Chondrocyte (in vitro differentiated cells): ENCODE results near the gene BCLAF1. TPM values are rescaled to one million over a fixed set of nuclear protein-coding genes. Genes with fewer than 3 reads are reported as not detected.
A peak's percentile ranks its signal among the peaks of the same experiment; 100 is the strongest.

ENCODE experiments used
- DNase-seq: peaks from one replicate; pipeline ENCODE4 v3.0.0; 2021; ENCODE audit warnings: mixed read lengths, low spot score
- H3K27ac Mint-ChIP-seq: one replicate; pipeline ENCODE4 v1.8.0; 2021; ENCODE audit warnings: mild to moderate bottlenecking, moderate library complexity, mixed read lengths; ENCODE audit not compliant: unreplicated experiment
- H3K27me3 Mint-ChIP-seq: 2 replicates; pipeline ENCODE4 v1.8.0; 2021; ENCODE audit warnings: low read depth, mixed read lengths
- H3K36me3 Mint-ChIP-seq: 2 replicates; pipeline ENCODE4 v1.8.0; 2021; ENCODE audit warnings: low read depth, mixed read lengths
- H3K4me1 Mint-ChIP-seq: 2 replicates; pipeline ENCODE4 v1.8.0; 2021; ENCODE audit warnings: low read depth, mild to moderate bottlenecking, mixed read lengths
- H3K4me3 Mint-ChIP-seq: one replicate; pipeline ENCODE4 v1.8.0; 2021; ENCODE audit warnings: mild to moderate bottlenecking, moderate library complexity, mixed read lengths; ENCODE audit not compliant: unreplicated experiment
- H3K9me3 Mint-ChIP-seq: 2 replicates; pipeline ENCODE4 v1.8.0; 2021; ENCODE audit warnings: low read depth, mixed read lengths
- CTCF ChIP-seq: fragments of 200-600 bp; sonication (generic); IDR thresholded peaks from 2 replicates; pipeline ENCODE4 v1.5.0; 2021; ENCODE audit warnings: antibody characterized with exemption, mild to moderate bottlenecking, moderate library complexity
- total RNA-seq: library from RNA; stranded (reverse); gene quantifications from 3 replicates; pipeline ENCODE4 v1.2.1, GENCODE V29; 2021

The BCLAF1 gene
- total RNA-seq, 1 donor from 2014 or later, result 135 TPM

GRCh38 chr6:136335736-136336363, 46.2 kb upstream of the BCLAF1 start:
- no peak overlapping the region for H3K4me3 Mint-ChIP-seq
- no peak for DNase-seq
- no peaks in the 10 kb centered on the region for H3K4me1 Mint-ChIP-seq
- H3K27ac Mint-ChIP-seq, result no peak overlapping the region
- no peaks in the 10 kb centered on the region for H3K27me3 Mint-ChIP-seq
- H3K9me3 Mint-ChIP-seq, result no peaks in the 10 kb centered on the region
- no peak for TF ChIP-seq CTCF
- no peaks in the 10 kb centered on the region for H3K36me3 Mint-ChIP-seq

- Mint-ChIP-seq H3K36me3 (no peaks in the 10 kb centered on the region), H3K27ac (no peak overlapping the region), H3K4me3 (no peak overlapping the region), H3K4me1 (no peaks in the 10 kb centered on the region), H3K9me3 (no peaks in the 10 kb centered on the region), H3K27me3 (no peaks in the 10 kb centered on the region)
- DNase-seq, result no peak
- TF ChIP-seq CTCF, result peak; percentile 21
These were observed 45.2 kb upstream of the BCLAF1 start for GRCh38 chr6:136334853-136335252.

- no peak for TF ChIP-seq CTCF
- Mint-ChIP-seq H3K27ac (no peak overlapping the region), H3K4me1 (no peaks in the 10 kb centered on the region), H3K36me3 (no peaks in the 10 kb centered on the region), H3K27me3 (no peaks in the 10 kb centered on the region), H3K4me3 (no peak overlapping the region), H3K9me3 (no peaks in the 10 kb centered on the region)
- DNase-seq, result no peak
These were observed 44.8 kb upstream of the BCLAF1 start for GRCh38 chr6:136334465-136334846.

GRCh38 chr6:136333824-136334464, 44.3 kb upstream of the BCLAF1 start:
- no peak for TF ChIP-seq CTCF
- no peak for DNase-seq
- no peak overlapping the region for H3K27ac Mint-ChIP-seq
- H3K4me3 Mint-ChIP-seq, result no peak overlapping the region
- H3K27me3 Mint-ChIP-seq, result no peaks in the 10 kb centered on the region
- no peaks in the 10 kb centered on the region for H3K4me1 Mint-ChIP-seq
- H3K9me3 Mint-ChIP-seq, result no peaks in the 10 kb centered on the region
- H3K36me3 Mint-ChIP-seq, result no peaks in the 10 kb centered on the region

- Mint-ChIP-seq H3K4me3 (no peak overlapping the region), H3K27me3 (no peaks in the 10 kb centered on the region), H3K9me3 (no peaks in the 10 kb centered on the region), H3K4me1 (no peaks in the 10 kb centered on the region), H3K27ac (no peak overlapping the region), H3K36me3 (no peaks in the 10 kb centered on the region)
- DNase-seq, result no peak
- TF ChIP-seq CTCF, result no peak
These were observed 41.8 kb upstream of the BCLAF1 start for GRCh38 chr6:136331461-136331860.
